Hepatocyte (in vitro differentiated cells): ENCODE data around the gene CD86. TPM values are rescaled to one million over a fixed set of nuclear protein-coding genes. Genes with fewer than 3 reads are reported as not detected.

Source experiments
- DNase-seq: peaks from one replicate; pipeline ENCODE4 v3.0.0-alpha.2; 2016; ENCODE audit warnings: low spot score
- H2AFZ ChIP-seq: fragments of 200-600 bp; sonication (generic); 2 replicates; pipeline ENCODE4 v1.6.0; 2016; ENCODE audit warnings: antibody characterized with exemption, mild to moderate bottlenecking
- H3K27ac ChIP-seq: fragments of 200-600 bp; sonication (generic); 2 replicates; pipeline ENCODE4 v1.5.1; 2016; ENCODE audit warnings: mild to moderate bottlenecking
- H3K27me3 ChIP-seq: fragments of 200-600 bp; sonication (generic); 2 replicates; pipeline ENCODE4 v1.6.1; 2016
- H3K36me3 ChIP-seq: fragments of 200-600 bp; sonication (generic); replicated peaks from 2 replicates; pipeline ENCODE4 v1.5.1; 2016; ENCODE audit warnings: low read depth; ENCODE audit not compliant: insufficient read depth
- H3K4me1 ChIP-seq: fragments of 200-600 bp; sonication (generic); 2 replicates; pipeline ENCODE4 v1.5.1; 2016; ENCODE audit warnings: mild to moderate bottlenecking, moderate library complexity; ENCODE audit not compliant: insufficient read depth
- H3K4me2 ChIP-seq: fragments of 200-600 bp; sonication (generic); 2 replicates; pipeline ENCODE4 v1.6.0; 2016
- H3K4me3 ChIP-seq: fragments of 200-600 bp; sonication (generic); 2 replicates; pipeline ENCODE4 v1.5.1; 2016; ENCODE audit warnings: mild to moderate bottlenecking
- H3K79me2 ChIP-seq: fragments of 200-600 bp; sonication (generic); 2 replicates; pipeline ENCODE4 v1.6.0; 2017; ENCODE audit warnings: mild to moderate bottlenecking
- H3K9me2 ChIP-seq: fragments of 200-600 bp; sonication (generic); replicated peaks from 2 replicates; pipeline ENCODE4 v1.6.0; 2017; ENCODE audit warnings: mild to moderate bottlenecking; ENCODE audit not compliant: insufficient read depth
- H3K9me3 ChIP-seq: fragments of 200-600 bp; sonication (generic); 2 replicates; pipeline ENCODE4 v1.5.1; 2016; ENCODE audit warnings: low read depth, mild to moderate bottlenecking
- H4K20me1 ChIP-seq: fragments of 200-600 bp; sonication (generic); 2 replicates; pipeline ENCODE4 v1.6.0; 2016; ENCODE audit warnings: mild to moderate bottlenecking; ENCODE audit not compliant: insufficient read depth, poor library complexity, severe bottlenecking
- CTCF ChIP-seq: fragments of 200-600 bp; sonication (generic); IDR thresholded peaks from 2 replicates; pipeline ENCODE4 v1.5.1; 2016; ENCODE audit warnings: antibody characterized with exemption, mild to moderate bottlenecking; ENCODE audit not compliant: poor library complexity
- EZH2 ChIP-seq: fragments of 200-600 bp; sonication (generic); IDR thresholded peaks from 2 replicates; pipeline ENCODE4 v1.6.1; 2016; ENCODE audit warnings: antibody characterized with exemption, mild to moderate bottlenecking, borderline replicate concordance
- EZH2phosphoT487 ChIP-seq: fragments of 200-600 bp; sonication (generic); IDR thresholded peaks from one replicate; pipeline ENCODE4 v1.6.1; 2018; ENCODE audit warnings: antibody characterized with exemption, mild to moderate bottlenecking, low read depth, moderate library complexity; ENCODE audit not compliant: unreplicated experiment, severe bottlenecking
- WGBS: methylation state at CpG from one replicate; pipeline ENCODE4 v1.1.6; 2016; ENCODE audit warnings: low lambda C conversion rate; ENCODE audit errors: missing lambda C conversion rate; 5-methylcytosine and 5-hydroxymethylcytosine counted together
- polyA plus RNA-seq: library from polyadenylated mRNA; unstranded; fragments of >200 nt; fragmentation: Nextera tagmentation; extraction: Ambion mirVana; gene quantifications from 2 replicates; pipeline ENCODE4 v1.2.1, GENCODE V29; 2016
- total RNA-seq: library from RNA; depleted of rRNA; stranded (reverse); fragments of >200 nt; gene quantifications from 2 replicates; pipeline ENCODE4 v1.2.3, GENCODE V29; 2014

CD86 gene
- total and polyA plus RNA-seq, 2 experiments from 2014 or later, result 0.13 TPM; not detected in 1

GRCh38 chr3:122103821-122104514 is 48.8 kb downstream of the CD86 start:
- no peaks in the 10 kb centered on the region for H3K4me1 ChIP-seq
- H3K36me3 ChIP-seq, result no peaks in the 10 kb centered on the region
- no peak overlapping the region for H3K4me2 ChIP-seq
- no peak overlapping the region for H3K4me3 ChIP-seq
- H3K9me2 ChIP-seq, result no peaks in the 10 kb centered on the region
- no peak overlapping the region for H2AFZ ChIP-seq
- no peaks in the 10 kb centered on the region for H3K27me3 ChIP-seq
- WGBS, result 94% methylated on average over 2 of the region's 2 CpGs
- H3K27ac ChIP-seq, result no peak overlapping the region
- H3K79me2 ChIP-seq, result no peaks in the 10 kb centered on the region
- H3K9me3 ChIP-seq, result no peaks in the 10 kb centered on the region
- no peaks in the 10 kb centered on the region for H4K20me1 ChIP-seq
- DNase-seq, result no peak
- no peak for TF ChIP-seq EZH2phosphoT487

- 86% methylated on average over 8 of the region's 8 CpGs for WGBS
- no peak for TF ChIP-seq CTCF
- TF ChIP-seq EZH2phosphoT487, result no peak
- TF ChIP-seq EZH2, result no peak
- DNase-seq, result no peak
Measured at GRCh38 chr3:122104515-122105194, 49.5 kb downstream of the CD86 start.

GRCh38 chr3:122105626-122106025 is 50.5 kb downstream of the CD86 start:
- no peaks in the 10 kb centered on the region for H3K36me3 ChIP-seq
- no peak overlapping the region for H3K27ac ChIP-seq
- WGBS, result 84% methylated on average over 2 of the region's 2 CpGs
- no peak for DNase-seq
- TF ChIP-seq EZH2 (no peak), CTCF (no peak), EZH2phosphoT487 (no peak)
- no peak overlapping the region for H3K4me2 ChIP-seq
- H3K9me2 ChIP-seq, result no peaks in the 10 kb centered on the region
- no peaks in the 10 kb centered on the region for H3K79me2 ChIP-seq
- no peaks in the 10 kb centered on the region for H3K27me3 ChIP-seq
- no peaks in the 10 kb centered on the region for H4K20me1 ChIP-seq
- no peak overlapping the region for H2AFZ ChIP-seq
- H3K9me3 ChIP-seq, result no peaks in the 10 kb centered on the region
- no peak overlapping the region for H3K4me3 ChIP-seq
- H3K4me1 ChIP-seq, result no peaks in the 10 kb centered on the region

More at GRCh38 chr3:122104515-122105194, 49.5 kb downstream of the CD86 start:
- Histone ChIP-seq H3K27ac (no peak overlapping the region), H3K27me3 (no peaks in the 10 kb centered on the region), H3K4me3 (no peak overlapping the region), H3K9me2 (no peaks in the 10 kb centered on the region), H3K36me3 (no peaks in the 10 kb centered on the region), H3K4me1 (no peaks in the 10 kb centered on the region), H4K20me1 (no peaks in the 10 kb centered on the region), H3K4me2 (no peak overlapping the region), H2AFZ (no peak overlapping the region), H3K9me3 (no peaks in the 10 kb centered on the region), H3K79me2 (no peaks in the 10 kb centered on the region)

- H4K20me1 ChIP-seq, result no peaks in the 10 kb centered on the region
- H3K9me2 ChIP-seq, result no peaks in the 10 kb centered on the region
- H3K4me2 ChIP-seq, result no peak overlapping the region
- no peak overlapping the region for H3K27ac ChIP-seq
- TF ChIP-seq CTCF, result no peak
- no peak for TF ChIP-seq EZH2phosphoT487
- no peak for TF ChIP-seq EZH2
- no peak overlapping the region for H3K4me3 ChIP-seq
- H3K9me3 ChIP-seq, result no peaks in the 10 kb centered on the region
- 84% methylated on average over 2 of the region's 2 CpGs for WGBS
- no peaks in the 10 kb centered on the region for H3K36me3 ChIP-seq
- no peak overlapping the region for H2AFZ ChIP-seq
- H3K4me1 ChIP-seq, result no peaks in the 10 kb centered on the region
- H3K79me2 ChIP-seq, result no peaks in the 10 kb centered on the region
- no peaks in the 10 kb centered on the region for H3K27me3 ChIP-seq
- no peak for DNase-seq
Measured at GRCh38 chr3:122107171-122107570, 52.0 kb downstream of the CD86 start.
